ENCODE measurements around the gene RAB30. TPM values are rescaled to one million over a fixed set of nuclear protein-coding genes. Genes with fewer than 3 reads are reported as not detected.

RAB30 gene
- total and polyA plus RNA-seq, 2 donors (not counting 3 experiments of a cell fraction or from before 2014, with no cell fraction given): 4.1 to 14.6 TPM

DNA sequence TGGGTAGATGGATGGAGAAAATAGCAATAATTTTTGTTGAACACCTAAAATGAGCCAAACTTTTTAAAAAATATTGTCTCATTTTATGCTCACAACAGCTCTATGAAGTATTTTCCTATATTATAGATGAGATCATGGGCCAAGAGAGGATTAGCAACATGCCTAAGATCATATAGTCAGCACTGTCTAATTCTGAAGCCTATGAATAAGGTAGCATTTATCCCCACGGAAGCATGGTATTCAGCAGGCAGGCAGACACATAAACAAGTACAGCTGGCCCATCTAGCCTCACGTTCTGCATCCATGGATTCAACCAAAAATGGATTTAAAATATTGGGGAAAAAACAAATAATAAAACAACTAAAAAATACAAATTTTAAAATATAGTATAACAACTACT lies 21.9 kb upstream of the RAB30 start:
- CTCF ChIA-PET: interaction anchor here (1.0 to 1.8 kb wide), 2 partner anchors 9 to 15 kb away, joined by 3 to 6 read pairs; no protein-coding TSS in a partner anchor
- no peaks in the 10 kb centered on the region for H3K27me3 ChIP-seq (ENCODE audit: control insufficient read depth in 2 of 2, insufficient read depth in 2 of 2, low read length in 2 of 2)
- no peaks in the 10 kb centered on the region for H3K36me3 ChIP-seq (ENCODE audit: control insufficient read depth in 2 of 2, extremely low read depth in 1 of 2, insufficient read depth in 2 of 2, low read length in 2 of 2)
- BruUV-seq (replicated peaks): no TSS peak
- TF ChIP-seq, protein P1, sequence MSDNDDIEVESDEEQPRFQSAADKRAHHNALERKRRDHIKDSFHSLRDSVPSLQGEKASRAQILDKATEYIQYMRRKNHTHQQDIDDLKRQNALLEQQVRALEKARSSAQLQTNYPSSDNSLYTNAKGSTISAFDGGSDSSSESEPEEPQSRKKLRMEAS (IDR thresholded peaks at IDR 0.05; ENCODE audit: insufficient read depth, insufficient read length): no peak
- TF ChIP-seq JUN (IDR thresholded peaks at IDR 0.05; ENCODE audit: borderline replicate concordance, insufficient read depth, insufficient read length, low read depth) (no peak), MYC (IDR thresholded peaks at IDR 0.05; ENCODE audit: low read depth, low read length) (no peak), EZH2 (IDR thresholded peaks at IDR 0.05; ENCODE audit: borderline replicate concordance, low read depth, low read length, severe bottlenecking) (no peak), POLR2AphosphoS5 (IDR thresholded peaks at IDR 0.05; ENCODE audit: insufficient read depth, low read depth, low read length) (no peak), GATA2 (IDR thresholded peaks at IDR 0.05; ENCODE audit: insufficient read depth, insufficient read length, low read depth, low read length) (no peak), FOS (IDR thresholded peaks at IDR 0.05; ENCODE audit: borderline replicate concordance, insufficient read depth, low read length) (no peak), POLR2A (IDR thresholded peaks at IDR 0.05; ENCODE audit: low read depth, low read length) (no peak)
- TF ChIP-seq, protein P2, sequence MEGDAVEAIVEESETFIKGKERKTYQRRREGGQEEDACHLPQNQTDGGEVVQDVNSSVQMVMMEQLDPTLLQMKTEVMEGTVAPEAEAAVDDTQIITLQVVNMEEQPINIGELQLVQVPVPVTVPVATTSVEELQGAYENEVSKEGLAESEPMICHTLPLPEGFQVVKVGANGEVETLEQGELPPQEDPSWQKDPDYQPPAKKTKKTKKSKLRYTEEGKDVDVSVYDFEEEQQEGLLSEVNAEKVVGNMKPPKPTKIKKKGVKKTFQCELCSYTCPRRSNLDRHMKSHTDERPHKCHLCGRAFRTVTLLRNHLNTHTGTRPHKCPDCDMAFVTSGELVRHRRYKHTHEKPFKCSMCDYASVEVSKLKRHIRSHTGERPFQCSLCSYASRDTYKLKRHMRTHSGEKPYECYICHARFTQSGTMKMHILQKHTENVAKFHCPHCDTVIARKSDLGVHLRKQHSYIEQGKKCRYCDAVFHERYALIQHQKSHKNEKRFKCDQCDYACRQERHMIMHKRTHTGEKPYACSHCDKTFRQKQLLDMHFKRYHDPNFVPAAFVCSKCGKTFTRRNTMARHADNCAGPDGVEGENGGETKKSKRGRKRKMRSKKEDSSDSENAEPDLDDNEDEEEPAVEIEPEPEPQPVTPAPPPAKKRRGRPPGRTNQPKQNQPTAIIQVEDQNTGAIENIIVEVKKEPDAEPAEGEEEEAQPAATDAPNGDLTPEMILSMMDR (IDR thresholded peaks at IDR 0.05; ENCODE audit: extremely low read depth in 1 of 2, insufficient read depth in 1 of 2, low read depth in 1 of 2, low read length in 2 of 2): no peak
- no peaks in the 10 kb centered on the region for H3K9me3 ChIP-seq (replicated peaks; ENCODE audit: control insufficient read depth, insufficient read depth, low read length)
- intact Hi-C loops (cut with micrococcal nuclease) (no loop called here), dilution Hi-C loops (cut with MboI; ENCODE audit: extremely low pct_ligation_motif_present, low sequenced_read_pairs) (no loop called here)
- H3K4me3 ChIP-seq (replicated peaks in 1 of 3; ENCODE audit: insufficient read depth in 1 of 3, low read depth in 1 of 3, low read length in 3 of 3): no peak overlapping the region
- DNase-seq (ENCODE audit: low read depth, low spot score) (no peak), FAIRE-seq (no peak)
- no peak overlapping the region for H3K9ac ChIP-seq (replicated peaks; ENCODE audit: extremely low read depth, insufficient read depth, low read length)
- no peaks in the 10 kb centered on the region for H4K20me1 ChIP-seq (replicated peaks; ENCODE audit: control insufficient read depth, extremely low read depth, insufficient read depth, low read length)
- H3K4me1 ChIP-seq (ENCODE audit: control insufficient read depth, extremely low read depth, insufficient read depth, low read length): peaks cover 5% of the 10 kb centered on the region
- no peak overlapping the region for H3K27ac ChIP-seq (ENCODE audit: insufficient read depth, low read depth, low read length)
- H2AFZ ChIP-seq (ENCODE audit: low read depth, low read length): no peak overlapping the region
- no peaks in the 10 kb centered on the region for H3K79me2 ChIP-seq (ENCODE audit: control insufficient read depth, insufficient read depth, low read length)
- no peak overlapping the region for H3K4me2 ChIP-seq (ENCODE audit: insufficient read depth, low read length)
- no peaks in the 10 kb centered on the region for H3K9me1 ChIP-seq (replicated peaks; ENCODE audit: control insufficient read depth, extremely low read depth, insufficient read depth, low read length)
- POLR2A ChIA-PET: interaction anchor here (1.6 kb wide), 1 partner anchor 63 kb away, joined by 4 read pairs; the partner anchor contains the start of gene PCF11
